ENCODE data around the gene GNS. TPM values are rescaled to one million over a fixed set of nuclear protein-coding genes. Genes with fewer than 3 reads are reported as not detected.
"Not testable (repeated sequence)": the region's sequence is repeated elsewhere in the genome, so short reads cannot be mapped to it uniquely, and the experiment has no call there.

Gene GNS
- total RNA-seq, 6 experiments from 2014 or later, result 41.0 to 87.5 (median 63.7) TPM

- no peak for ATAC-seq
- 32% methylated on average over 2 of the region's 2 CpGs for whole genome bisulfite sequencing (ENCODE audit: insufficient coverage, low coverage, low lambda C conversion rate, missing lambda C conversion rate)
- no peak for DNase-seq
- no peak overlapping the region for H3K27ac ChIP-seq
- no peak for TF ChIP-seq POLR2A (IDR thresholded peaks at IDR 0.05)
- no peak for TF ChIP-seq CTCF (IDR thresholded peaks at IDR 0.05)
- no peak overlapping the region for H3K4me3 ChIP-seq
- H3K36me3 ChIP-seq, result no peaks in the 10 kb centered on the region
- no peaks in the 10 kb centered on the region for H3K9me3 ChIP-seq
- intact Hi-C loops (cut with DNase I), result loop anchor here in 1 of 2 donors (5.0 kb wide), 1 partner anchor 145 kb away; no protein-coding TSS in a partner anchor
- no peaks in the 10 kb centered on the region for H3K4me1 ChIP-seq
- no peaks in the 10 kb centered on the region for H3K27me3 ChIP-seq
Observed at GRCh38 chr12:64691795-64692583, 67.2 kb downstream of the GNS start.

- H3K9me3 ChIP-seq, result no peaks in the 10 kb centered on the region
- 92% methylated on average over 6 of the region's 6 CpGs for WGBS (ENCODE audit: insufficient coverage, low coverage, low lambda C conversion rate, missing lambda C conversion rate)
- H3K27me3 ChIP-seq, result no peaks in the 10 kb centered on the region
- no peaks in the 10 kb centered on the region for H3K4me1 ChIP-seq
- ATAC-seq, result no peak
- no peak overlapping the region for H3K4me3 ChIP-seq
- no peaks in the 10 kb centered on the region for H3K36me3 ChIP-seq
- TF ChIP-seq POLR2A (IDR thresholded peaks at IDR 0.05) (no peak), CTCF (IDR thresholded peaks at IDR 0.05) (no peak)
- intact Hi-C loops (cut with DNase I), result loop anchor here in 1 of 2 donors (5.0 kb wide), 1 partner anchor 144 kb away; no protein-coding TSS in a partner anchor
- H3K27ac ChIP-seq, result no peak overlapping the region
- no peak for DNase-seq
Observed at GRCh38 chr12:64691227-64691794, 67.9 kb downstream of the GNS start.

GRCh38 chr12:64690236-64690635 lies 69.0 kb downstream of the GNS start:
- H3K9me3 ChIP-seq, ATAC-seq, H3K36me3 ChIP-seq, H3K4me3 ChIP-seq, H3K27ac ChIP-seq, H3K27me3 ChIP-seq, H3K4me1 ChIP-seq, DNase-seq: not testable (repeated sequence)
- intact Hi-C loops (cut with DNase I), result loop anchor here in 1 of 2 donors (5.0 kb wide), 1 partner anchor 143 kb away; no protein-coding TSS in a partner anchor
- WGBS (ENCODE audit: insufficient coverage, low coverage, low lambda C conversion rate, missing lambda C conversion rate), result 100% methylated on average over 2 of the region's 6 CpGs

GRCh38 chr12:64688715-64689114 lies 70.5 kb downstream of the GNS start:
- H3K36me3 ChIP-seq, result no peaks in the 10 kb centered on the region
- ATAC-seq, result no peak
- H3K4me1 ChIP-seq, result no peaks in the 10 kb centered on the region
- no peaks in the 10 kb centered on the region for H3K9me3 ChIP-seq
- no peak overlapping the region for H3K27ac ChIP-seq
- no peaks in the 10 kb centered on the region for H3K27me3 ChIP-seq
- intact Hi-C loops (cut with DNase I), result no loop called here
- no peak overlapping the region for H3K4me3 ChIP-seq
- TF ChIP-seq CTCF (IDR thresholded peaks at IDR 0.05) (no peak), POLR2A (IDR thresholded peaks at IDR 0.05) (no peak)
- WGBS (ENCODE audit: insufficient coverage, low coverage, low lambda C conversion rate, missing lambda C conversion rate), result 71% methylated on average over 4 of the region's 7 CpGs
- DNase-seq, result no peak

- no peak for ATAC-seq
- Histone ChIP-seq H3K9me3 (no peaks in the 10 kb centered on the region), H3K4me1 (no peaks in the 10 kb centered on the region), H3K36me3 (no peaks in the 10 kb centered on the region), H3K4me3 (no peak overlapping the region), H3K27ac (no peak overlapping the region), H3K27me3 (no peaks in the 10 kb centered on the region)
- intact Hi-C loops (cut with DNase I), result no loop called here
- WGBS (ENCODE audit: insufficient coverage, low coverage, low lambda C conversion rate, missing lambda C conversion rate), result 85% methylated on average over 6 of the region's 6 CpGs
- no peak for TF ChIP-seq CTCF (IDR thresholded peaks at IDR 0.05)
- TF ChIP-seq POLR2A (IDR thresholded peaks at IDR 0.05), result no peak
- no peak for DNase-seq
Observed at GRCh38 chr12:64688219-64688618, 71.0 kb downstream of the GNS start.

Measured in right lobe of liver (tissue), 6 donors.